ENCODE data around the gene POMT1. TPM values are rescaled to one million over a fixed set of nuclear protein-coding genes. Genes with fewer than 3 reads are reported as not detected.
"Not testable (repeated sequence)": the region's sequence is repeated elsewhere in the genome, so short reads cannot be mapped to it uniquely, and the experiment has no call there.

POMT1 gene
- total RNA-seq, 1 donor from 2014 or later: 24.6 TPM

DNA sequence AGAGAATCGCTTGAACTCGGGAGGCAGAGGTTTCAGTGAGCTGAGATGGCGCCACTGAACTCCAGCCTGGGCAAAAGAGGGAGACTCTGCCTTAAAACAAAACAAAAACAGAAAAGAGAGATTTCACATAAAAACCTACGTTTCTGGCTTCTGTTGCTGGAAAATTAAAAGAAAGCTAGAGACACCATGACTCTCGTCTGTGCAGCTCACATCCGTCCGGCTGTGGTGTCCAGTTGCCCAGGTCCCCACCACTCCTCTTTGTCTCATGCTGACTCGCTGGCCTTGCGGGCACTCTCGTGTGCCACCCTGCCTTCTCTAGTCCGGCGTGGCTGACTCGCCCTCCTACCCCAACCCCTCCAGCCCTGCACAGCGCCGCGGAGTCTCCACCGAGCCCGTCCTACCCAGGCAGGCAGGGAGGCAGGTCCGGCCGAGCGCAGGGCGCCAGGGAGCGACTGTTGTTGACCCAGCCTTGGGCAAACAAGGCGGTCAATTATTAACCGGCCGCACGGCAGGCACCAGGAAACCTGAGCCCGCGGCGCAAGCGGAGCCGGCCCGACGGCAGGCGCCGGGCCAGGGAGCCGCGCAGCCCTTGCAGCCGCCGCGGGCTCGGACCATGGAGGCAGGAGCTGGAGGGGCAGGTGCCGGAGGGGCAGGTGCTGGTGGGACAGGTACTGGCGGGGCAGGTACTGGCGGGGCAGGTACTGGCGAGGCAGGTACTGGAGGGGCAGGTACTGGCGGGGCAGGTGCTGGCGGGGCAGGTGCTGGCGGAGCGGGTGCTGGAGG, 42.5 kb downstream of the POMT1 start, which contains the start of gene PRRT1B:
TSS of gene PRRT1B (plus strand) at position 521 of the 783 bp plus-strand sequence. CDS start at position 614, 93 bp downstream.
- DNase-seq (ENCODE audit: low spot score): no peak
- intact Hi-C loops (cut with DNase I): no loop called here

DNA sequence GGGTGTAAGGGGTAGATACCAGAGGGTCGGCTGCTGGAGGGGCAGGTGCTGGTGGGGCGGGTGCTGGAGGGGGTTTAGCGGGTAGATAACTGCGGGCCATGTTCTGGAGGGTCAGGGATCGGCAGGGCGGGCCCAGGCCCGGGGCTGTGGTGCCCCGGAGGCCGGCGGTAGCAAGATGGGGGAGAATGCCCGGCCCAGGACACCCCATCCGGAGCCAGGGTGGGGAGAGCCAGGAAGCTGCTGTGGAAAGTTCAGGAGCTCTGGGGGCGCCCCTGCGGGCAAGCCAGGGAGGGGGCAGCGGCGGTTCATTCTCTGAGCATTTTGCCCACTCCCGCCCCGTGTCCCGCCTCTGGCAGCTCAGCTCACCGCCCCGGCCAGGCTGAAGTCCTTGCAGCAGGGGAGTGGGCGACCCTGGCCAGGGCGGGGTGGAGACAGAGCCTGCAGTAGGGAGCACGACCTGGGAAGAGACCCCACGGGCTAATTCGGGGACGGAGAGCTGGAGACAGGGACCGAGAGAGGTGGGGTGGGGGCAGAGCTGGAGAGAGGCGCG, 43.1 kb downstream of the POMT1 start:
- intact Hi-C loops (cut with DNase I): no loop called here
- no peak for DNase-seq (ENCODE audit: low spot score)

DNA sequence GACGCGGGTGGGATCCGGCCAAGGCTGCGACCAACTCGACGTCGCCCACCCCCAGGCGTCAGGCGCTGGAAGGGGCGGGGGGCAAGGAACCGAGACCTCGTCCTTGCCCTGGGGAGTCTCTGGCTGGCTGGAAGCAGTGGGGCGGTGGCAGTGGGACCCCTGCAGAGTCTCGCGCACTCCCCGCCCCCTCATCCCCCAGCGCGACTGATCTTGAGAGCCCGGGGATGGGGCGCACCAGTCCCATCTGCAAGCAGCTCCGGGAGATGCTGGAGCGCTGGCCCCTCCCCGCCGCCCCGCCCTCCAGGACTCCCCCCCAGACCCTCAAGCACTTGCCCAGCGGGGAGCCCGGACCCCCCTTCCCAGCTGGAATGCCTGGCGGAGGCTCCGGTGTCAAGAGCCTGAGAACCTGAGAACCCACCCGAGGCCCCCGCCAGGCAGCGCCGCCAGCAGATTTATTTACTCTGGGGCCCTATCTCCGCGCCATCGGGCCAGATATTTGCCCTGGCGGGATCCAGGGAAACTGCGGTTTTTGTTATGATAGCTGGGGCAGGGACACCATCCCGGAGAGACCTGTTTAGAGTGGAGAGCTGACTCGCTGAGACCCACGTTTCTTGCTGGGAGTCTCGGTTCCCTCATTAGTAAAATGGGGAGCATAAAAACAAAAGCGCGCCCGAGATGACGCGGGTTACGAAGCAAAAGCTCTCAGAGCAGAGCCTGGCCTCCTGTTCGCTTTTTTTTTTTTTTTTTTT, 43.8 kb downstream of the POMT1 start:
- DNase-seq (ENCODE audit: low spot score): no peak
- intact Hi-C loops (cut with DNase I): no loop called here

DNA sequence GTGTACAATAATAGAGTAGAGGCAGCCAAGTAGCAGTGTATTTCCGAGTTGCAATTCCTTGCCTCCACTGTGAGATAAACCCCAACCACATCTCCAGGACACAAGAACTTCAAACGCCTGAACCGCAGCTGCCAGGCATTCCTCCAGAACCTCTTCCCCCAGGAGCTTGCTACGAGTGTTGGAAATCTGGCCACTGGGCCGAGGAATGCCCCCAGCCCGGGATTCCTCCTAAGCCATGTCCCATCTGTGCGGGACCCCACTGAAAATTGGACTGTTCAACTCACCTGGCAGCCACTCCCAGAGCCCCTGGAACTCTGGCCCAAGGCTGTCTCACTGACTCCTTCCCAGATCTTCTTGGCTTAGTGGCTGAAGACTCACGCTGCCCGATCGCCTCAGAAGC, 46.5 kb downstream of the POMT1 start:
- intact Hi-C loops (cut with DNase I): not testable (repeated sequence)

DNA sequence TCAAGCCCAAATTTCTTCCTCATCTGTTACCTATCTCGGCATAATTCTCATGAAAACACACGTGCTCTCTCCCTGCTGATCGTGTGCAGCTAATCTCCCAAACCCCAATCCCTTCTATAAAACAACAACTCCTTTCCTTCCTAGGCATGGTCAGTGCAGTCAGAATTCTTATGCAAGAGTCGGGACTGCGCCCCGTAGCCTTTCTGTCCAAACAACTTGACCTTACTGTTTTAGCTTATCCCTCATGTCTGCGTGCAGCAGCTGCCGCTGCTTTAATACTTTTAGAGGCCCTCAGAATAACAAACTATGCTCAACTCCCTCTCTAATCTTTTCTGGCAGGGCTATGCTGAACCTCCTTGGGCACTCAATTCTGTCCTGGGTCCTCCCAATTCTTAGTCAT, 47.7 kb downstream of the POMT1 start:
- DNase-seq (ENCODE audit: low spot score); intact Hi-C loops (cut with DNase I): not testable (repeated sequence)

More for the DNA sequence above, 46.5 kb downstream of the POMT1 start:
- not testable (repeated sequence) for DNase-seq (ENCODE audit: low spot score)

DNA sequence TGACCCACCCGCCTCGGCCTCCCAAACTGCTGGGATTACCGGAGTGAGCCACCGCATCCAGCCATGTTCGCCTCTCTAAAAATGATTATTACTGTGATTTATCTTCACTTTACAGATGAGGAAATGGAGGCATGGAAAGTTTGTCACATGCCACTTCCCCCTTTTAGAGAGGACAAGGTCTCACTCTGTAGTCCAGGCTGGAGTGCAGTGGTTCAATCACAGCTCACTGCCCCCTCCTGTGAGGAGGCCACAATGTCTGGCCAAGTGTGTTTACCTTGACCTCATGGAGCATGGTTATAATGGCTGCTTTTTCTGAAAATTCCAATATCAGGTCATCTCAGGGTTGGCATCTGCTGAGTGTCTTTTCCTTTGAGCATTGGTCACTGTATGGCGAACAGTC, 49.3 kb downstream of the POMT1 start:
- intact Hi-C loops (cut with DNase I): no loop called here
- DNase-seq (ENCODE audit: low spot score): no peak

DNA sequence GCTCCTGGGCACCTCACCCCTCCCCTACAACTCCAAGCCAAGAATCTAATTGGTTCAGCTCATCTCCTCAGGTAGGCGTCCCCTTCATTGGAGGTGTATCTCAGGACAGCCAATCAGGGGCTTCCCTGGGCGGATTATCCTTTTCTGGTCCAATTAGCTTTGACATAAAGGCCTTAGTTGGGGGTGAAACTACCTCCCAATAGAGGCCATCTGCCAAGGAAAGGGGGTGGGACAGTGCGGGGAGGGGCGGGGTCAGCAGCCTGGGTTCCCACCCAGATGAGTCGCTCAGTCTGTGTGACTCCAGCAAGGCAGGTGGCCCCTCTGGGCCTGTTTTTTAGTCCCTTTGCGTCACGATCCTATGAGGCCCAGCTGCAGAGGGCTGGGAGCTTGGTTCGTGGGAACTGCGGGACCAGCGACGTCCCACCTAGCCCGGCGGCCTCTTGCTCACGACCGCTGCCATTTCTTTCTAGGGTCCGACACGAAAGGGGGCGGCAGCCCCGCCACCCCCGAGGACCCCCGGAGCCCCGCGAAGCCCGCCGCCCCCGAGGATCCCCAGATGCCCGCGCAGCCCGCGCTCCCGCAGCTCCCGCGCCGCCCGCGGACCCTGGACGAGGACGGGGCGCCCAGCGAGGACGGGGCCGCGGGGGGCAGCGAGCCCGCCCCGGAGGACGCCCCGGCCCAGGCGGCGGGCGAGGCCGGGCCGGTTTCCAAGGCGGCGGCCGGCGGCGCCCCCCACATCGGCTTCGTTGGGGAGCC, 51.5 kb downstream of the POMT1 start:
- no peak for DNase-seq (ENCODE audit: low spot score)

DNA sequence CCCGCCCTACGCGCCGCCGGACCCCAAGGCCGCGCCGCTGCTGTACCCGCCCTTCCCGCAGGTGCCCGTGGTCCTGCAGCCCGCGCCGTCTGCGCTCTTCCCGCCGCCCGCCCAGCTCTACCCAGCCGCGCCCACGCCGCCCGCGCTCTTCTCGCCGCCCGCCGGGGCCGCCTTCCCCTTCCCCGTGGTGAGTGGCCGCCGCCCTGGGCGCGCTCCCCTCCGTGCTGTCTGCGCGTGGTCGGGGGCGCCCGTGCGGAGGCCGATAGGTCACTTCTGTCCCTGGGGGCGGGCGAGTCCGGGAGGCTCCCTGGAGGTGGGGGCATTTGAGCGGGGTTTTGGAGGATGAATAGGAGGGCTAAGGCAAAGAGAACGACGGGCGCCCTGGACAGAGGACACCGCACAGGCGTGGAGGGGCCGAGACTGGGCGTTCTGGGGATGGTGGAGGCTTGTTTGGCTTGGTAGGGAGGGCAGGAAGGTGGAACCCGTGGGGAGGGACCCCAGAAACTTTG, 52.2 kb downstream of the POMT1 start:
- intact Hi-C loops (cut with DNase I): no loop called here

More for the DNA sequence above, 51.5 kb downstream of the POMT1 start:
- intact Hi-C loops (cut with DNase I): no loop called here

DNA sequence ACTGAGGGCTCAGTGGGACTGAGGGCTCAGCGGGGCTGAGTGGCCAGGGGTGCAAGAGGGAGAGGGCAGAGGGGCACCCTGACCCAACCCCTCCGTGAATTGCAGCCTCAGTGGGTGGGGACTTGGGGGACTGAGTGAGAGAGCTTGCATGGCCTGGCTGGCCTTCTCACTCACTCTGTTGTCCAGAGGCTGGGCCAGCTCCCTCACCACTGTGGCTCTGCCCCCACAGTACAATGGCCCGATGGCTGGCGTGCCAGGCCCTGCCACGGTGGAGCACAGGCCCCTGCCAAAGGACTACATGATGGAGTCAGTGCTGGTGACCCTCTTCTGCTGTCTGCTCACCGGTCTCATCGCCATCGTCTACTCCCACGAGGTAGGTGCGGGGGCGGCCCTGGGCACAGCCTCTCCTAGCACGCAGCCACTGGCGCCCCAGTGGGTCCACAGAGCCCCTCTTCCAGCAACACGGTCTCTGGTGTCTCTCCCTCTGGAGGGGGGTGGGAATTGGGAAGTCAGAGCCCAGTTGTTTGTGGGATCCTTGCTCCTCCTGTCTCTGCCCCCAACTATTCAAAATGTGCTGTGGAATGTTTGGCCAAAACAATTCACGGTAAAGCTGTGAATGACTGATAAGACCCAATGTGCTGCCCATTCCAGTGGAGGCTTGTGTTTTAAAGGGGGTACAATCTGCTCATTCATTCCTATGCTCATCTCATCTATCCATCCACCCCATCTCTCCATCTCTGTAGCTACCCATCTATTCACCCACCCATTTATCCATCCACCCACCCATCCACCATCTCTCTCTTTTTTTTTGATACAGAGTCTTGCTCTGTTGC, 53.3 kb downstream of the POMT1 start:
- intact Hi-C loops (cut with DNase I): no loop called here
- no peak for DNase-seq (ENCODE audit: low spot score)

More for the DNA sequence above, 52.2 kb downstream of the POMT1 start:
- no peak for DNase-seq (ENCODE audit: low spot score)

DNA sequence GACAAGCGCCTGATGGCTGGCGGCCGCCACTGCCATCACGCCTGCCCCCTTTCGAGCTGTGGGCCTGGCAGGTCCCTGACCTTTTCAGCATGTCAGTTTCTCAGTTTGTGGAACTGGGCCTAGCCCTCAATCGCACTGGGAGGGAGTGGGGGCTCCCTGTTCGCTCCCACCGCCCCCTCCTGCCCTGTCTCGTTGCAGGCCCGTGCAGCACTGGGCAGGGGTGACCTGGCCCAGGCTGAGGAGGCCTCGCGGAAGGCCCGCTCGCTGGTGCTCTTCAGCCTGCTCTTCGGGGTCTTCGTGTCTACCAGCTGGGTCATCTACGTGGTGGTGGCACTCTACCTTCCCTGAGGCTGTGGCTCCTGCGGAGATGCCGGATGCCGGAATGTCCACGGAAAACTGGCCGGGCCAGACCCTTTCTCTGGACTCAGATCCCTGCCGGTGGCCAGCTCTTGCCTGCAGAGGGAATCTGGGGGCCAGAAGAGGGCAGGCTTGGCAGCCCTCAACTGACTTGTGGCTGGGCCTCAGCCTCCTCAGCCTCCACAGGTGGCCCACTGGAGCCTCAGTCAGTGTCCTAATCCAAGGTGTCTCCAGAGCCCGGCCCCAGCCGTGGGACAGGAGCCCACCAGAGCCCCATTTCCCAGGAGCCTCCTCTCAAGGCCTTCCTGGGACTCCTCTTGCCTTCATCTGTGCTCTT, 55.3 kb downstream of the POMT1 start:
- intact Hi-C loops (cut with DNase I): no loop called here

DNA sequence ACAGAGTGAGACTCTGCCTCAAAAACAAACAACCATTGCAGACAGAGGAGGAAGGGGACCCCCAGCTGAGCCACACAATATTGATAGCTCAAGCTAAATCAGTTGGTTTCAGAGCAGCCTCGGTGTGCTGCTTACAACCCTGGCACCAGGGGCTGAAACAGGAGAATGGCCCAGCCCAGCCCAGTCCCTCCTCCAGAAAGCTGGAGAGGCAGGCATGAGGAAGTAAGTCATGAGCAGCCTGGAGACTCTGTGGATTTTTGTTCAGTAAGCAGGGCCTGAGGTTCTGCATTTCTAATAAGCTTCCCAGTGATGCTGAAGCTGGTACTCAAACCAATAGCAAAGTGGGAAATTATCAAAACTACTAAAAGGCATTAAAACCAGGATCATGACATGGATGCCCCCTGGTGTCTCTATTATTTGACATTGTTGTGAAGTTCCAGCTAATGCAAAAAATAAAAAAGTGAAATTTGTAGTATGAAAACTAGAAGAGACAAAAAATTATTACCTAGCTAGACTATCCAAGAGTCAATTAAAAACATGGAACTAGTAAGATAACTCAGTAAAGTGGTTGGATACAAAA, 56.8 kb downstream of the POMT1 start:
- DNase-seq (ENCODE audit: low spot score): no peak
- intact Hi-C loops (cut with DNase I): no loop called here

More for the DNA sequence above, 55.3 kb downstream of the POMT1 start:
- DNase-seq (ENCODE audit: low spot score): no peak

DNA sequence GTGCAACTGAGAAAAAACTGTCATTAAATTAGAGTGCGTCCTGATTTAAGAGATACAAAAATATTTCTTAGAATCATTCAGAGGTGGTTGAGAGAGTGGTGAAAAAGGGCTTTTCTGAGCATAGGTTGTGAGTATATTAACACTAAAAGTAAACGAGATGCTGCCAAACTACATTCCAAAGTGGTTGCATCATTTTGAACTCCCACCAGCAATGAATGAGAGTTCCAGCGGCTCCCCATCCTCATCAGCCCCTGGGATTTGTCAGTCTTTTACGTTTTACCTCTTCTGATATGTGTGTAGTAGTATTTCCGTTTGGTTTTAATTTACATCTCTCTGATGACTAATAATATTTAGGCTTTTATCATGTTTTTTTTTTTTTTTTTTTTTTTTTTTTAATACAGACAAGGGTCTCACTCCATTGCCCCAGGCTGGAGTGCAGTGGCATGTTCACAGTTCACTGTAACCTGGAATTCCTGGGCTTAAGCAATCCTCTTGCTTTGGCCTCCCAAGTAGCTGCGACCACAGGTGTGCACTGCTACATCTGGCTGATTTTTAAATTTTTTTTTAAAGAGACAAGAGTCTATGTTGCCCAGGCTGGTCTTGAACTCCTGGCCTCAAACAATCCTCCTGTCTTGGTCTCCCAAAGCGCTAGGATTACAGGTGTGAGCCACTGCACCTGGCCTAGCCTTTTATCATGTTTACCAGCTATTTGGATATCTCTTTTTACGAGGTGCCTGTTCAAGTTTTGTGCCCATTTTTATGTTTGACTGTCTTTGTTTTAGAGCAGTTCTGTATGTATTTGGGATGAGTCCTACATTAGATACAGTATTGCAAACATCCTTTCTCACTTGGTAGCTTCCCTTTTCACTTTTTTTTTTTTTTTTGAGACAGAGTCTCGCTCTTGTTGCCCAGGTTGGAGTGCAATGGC, 59.6 kb downstream of the POMT1 start:
- DNase-seq (ENCODE audit: low spot score): no peak
- intact Hi-C loops (cut with DNase I): no loop called here

DNA sequence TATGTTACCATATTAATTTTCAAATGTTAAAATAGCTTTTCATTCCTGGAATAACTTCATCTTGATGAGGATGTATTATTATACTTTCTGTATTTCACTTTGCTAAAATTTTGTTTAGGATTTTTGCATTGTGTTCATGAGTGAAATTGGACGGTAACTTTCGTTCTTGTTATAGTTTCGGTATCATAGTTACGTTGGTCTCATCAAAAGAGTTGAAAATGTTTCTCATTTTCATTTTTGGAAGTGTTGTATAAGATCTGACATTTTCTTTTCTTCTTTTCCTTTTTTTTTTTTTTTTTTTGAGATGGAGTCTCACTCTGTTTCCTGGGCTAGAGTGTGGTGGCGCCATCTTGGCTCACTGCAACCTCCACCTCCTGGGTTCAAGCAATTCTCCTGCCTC, 62.7 kb downstream of the POMT1 start:
- intact Hi-C loops (cut with DNase I): no loop called here
- DNase-seq (ENCODE audit: low spot score): no peak

DNA sequence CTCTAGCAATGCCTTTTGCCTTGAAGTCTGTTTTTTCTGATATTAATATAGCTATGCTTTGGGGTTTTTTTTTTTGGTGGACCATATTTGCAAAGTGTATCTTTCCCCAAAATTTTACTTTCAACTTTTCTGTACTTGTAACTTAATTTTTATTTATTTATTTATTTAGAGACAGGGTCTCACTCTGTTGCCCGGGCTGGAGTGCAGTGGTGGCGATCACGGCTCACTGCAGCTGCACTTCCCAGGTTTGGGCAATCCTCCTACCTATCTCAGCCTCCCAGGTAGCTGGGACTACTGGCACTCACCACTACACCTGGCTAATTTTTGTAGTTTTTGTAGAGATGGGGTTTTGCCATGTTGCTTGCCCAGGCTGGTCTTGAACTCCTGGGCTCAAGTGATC, 63.4 kb downstream of the POMT1 start:
- no peak for DNase-seq (ENCODE audit: low spot score)
- intact Hi-C loops (cut with DNase I): no loop called here

DNA sequence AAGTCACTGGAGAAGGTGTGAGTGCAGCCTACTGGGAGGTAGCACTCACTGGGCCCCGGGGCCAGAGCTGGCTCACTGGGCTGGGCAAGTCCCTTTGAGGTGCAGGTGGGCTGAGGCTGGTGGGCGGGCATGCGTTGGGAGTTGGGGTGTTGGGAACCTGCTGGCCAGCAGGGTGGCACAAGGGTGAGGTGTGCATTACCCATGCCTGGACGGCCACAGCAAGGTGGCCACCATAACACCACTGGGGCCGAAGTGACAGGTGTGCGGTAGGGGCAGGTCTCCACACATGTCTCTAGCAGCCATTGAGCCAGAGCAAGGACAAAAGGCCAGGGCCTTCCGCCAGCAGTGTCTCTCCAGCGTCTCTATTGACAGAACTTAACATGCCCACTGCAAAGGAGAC, 65.2 kb downstream of the POMT1 start:
- no peak for DNase-seq (ENCODE audit: low spot score)
- intact Hi-C loops (cut with DNase I): no loop called here
